HG03025 (cell line): Measurements from ENCODE around the gene P2RY8.
"Not testable (repeated sequence)": the region's sequence is repeated elsewhere in the genome, so short reads cannot be mapped to it uniquely, and the experiment has no call there.

Experiments
- ATAC-seq: cut with Tn5 transposase; IDR thresholded peaks from one replicate; pipeline ENCODE4 v1.9.1; 2021; ENCODE audit warnings: mild to moderate bottlenecking, moderate library complexity; ENCODE audit not compliant: unreplicated experiment, low FRiP score

The P2RY8 gene

GRCh38 chrX:1537031-1537715 lies at the start of gene P2RY8:
Gene P2RY8, minus strand, starts transcription at chrX:1537185. Its CDS starts 70,627 bp downstream, at chrX:1466558.
- peak; percentile 66 for ATAC-seq

DNA sequence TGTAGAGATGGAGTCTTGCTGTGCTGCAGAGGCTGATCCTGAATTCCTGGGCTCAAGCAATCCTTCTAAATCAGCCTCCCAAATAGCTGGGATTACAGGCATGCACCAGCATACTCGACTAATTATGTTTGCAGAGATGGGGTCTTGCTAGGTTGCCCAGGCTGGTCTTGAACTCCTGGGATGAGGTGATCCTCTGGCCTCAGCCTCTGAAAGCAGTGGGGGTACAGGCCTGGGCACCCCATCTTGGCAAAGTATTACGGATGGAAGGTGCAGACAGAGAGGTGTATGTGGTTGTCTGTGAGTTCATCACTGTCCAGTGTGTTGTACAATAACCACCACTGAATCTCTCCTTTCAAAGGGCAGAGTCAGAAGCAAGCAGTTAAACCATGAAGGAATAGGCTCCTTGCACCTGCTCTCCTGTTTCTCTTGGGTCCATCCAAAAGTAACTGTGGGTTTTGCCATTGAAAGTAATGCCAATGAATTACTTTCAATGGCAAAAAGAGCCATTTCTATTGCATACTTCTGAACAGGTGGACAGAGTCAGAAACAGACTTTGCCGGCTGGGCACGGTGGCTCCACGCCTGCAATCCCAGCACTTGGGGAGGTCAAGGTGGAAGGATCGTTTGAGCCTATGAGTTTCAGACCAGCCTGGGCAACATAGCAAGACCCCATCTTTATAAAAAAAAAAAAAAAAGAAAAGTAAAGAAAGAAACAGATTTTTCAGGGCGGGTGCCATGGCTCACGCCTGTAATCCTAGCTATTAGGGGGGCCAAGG lies 47.4 kb upstream of the P2RY8 start:
- no peak for ATAC-seq

DNA sequence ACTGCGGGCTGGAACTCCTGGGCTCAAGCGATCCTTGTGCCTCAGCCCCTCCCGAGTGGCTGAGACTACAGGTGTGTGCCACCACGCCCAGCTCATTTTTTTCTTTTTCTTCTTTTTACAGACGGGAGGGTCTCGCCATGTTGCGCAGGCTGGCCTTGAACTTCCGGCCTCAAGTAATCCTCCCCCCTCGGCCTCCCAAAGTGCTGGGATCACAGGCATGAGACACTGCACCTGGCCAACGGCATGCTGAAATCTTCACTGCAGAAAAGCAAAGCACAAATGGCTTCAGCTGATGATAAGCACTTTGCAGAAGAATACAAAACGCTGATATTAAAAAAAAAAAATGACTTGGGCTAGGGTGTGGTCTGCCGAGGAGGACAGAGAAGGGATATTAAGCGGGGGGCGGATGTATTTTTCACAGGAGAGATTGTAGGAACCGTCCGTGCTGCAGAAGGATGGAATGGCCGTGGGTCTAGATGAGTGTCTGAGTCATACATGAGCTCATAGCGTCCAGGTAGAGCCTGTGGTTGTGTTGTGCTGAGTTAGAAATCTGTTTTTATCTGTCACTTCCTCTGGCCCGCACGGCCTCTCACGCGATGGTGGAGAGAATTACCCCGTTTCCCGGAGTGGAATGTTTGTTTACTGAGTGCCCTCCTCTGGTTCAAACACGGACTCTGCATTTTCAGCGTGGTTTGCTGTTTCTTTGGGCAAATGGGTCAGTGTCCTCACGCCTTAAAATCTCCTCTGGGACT lies 45.9 kb upstream of the P2RY8 start:
- peak; percentile 80 for ATAC-seq

GRCh38 chrX:1581132-1581531 lies 44.1 kb upstream of the P2RY8 start:
- ATAC-seq, result no peak

DNA sequence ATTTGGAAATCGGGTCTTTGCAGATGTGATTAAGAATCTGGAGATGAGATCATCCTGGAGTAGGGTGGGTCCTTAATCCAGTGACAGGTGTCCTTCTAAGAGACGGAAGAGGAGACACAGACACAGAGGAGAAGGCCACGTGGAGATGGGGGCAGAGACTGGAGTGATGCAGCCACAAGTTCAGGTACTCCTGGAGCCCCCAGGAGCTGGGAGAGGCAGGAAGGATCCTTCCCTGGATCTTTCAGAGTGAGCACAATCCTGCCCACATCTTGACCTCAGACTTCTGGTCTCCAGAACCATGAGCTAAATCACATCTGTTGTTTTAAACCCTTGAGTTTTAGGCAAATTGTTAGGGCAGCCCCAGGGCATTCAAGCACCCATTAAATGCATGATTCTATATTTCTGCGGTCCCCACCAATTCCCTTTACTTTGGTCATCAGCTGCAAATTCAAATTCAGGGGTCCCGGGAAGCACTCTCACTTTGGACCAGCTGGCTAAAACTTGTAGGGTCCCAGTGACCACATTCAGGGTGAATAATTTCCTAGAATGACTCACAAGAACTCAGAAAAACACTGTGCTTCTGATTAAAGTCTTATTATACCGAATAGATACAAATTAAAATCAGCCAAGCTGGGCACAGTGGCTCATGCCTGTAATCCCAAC lies 41.7 kb upstream of the P2RY8 start:
- no peak for ATAC-seq

GRCh38 chrX:1577845-1578244 lies 40.9 kb upstream of the P2RY8 start:
- ATAC-seq, result no peak

DNA sequence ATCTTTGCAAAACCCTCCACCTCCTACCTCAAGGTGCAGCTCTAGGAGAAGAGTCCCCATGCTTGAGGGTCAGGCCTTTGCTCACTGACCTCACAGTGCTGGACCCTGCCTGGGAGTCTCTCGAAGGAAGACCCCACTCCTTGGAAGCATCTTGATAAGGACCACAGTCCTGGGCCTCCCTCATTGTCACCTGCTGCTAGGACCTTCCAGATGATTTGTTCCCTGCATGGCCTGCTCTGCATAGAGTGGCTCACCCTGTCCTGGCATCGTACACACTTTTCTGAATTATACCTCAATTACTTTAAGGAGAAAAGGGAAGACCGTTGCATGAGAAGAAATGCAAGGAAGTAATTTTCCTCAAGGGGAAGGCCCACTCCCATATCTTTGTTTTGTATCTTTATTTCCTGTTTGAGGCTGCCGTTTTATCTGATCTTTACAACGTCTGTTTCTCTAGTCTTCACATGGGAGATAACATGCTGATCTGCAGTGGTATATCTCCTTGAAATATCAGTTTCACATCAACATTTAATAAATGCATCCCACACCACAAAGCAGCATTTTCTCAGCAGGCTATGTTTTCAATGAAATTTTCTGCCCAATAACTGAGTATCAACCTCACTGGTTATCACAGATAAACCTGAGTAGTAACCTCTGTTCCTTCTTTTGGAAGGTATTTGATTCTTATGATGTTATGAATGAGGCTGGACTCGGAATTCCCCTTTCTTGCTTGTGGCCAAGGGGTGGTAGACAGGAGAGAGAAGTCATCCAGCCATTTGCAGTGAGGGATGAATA lies 39.4 kb upstream of the P2RY8 start:
- no peak for ATAC-seq

GRCh38 chrX:1574181-1574580 lies 37.2 kb upstream of the P2RY8 start:
- not testable (repeated sequence) for ATAC-seq

DNA sequence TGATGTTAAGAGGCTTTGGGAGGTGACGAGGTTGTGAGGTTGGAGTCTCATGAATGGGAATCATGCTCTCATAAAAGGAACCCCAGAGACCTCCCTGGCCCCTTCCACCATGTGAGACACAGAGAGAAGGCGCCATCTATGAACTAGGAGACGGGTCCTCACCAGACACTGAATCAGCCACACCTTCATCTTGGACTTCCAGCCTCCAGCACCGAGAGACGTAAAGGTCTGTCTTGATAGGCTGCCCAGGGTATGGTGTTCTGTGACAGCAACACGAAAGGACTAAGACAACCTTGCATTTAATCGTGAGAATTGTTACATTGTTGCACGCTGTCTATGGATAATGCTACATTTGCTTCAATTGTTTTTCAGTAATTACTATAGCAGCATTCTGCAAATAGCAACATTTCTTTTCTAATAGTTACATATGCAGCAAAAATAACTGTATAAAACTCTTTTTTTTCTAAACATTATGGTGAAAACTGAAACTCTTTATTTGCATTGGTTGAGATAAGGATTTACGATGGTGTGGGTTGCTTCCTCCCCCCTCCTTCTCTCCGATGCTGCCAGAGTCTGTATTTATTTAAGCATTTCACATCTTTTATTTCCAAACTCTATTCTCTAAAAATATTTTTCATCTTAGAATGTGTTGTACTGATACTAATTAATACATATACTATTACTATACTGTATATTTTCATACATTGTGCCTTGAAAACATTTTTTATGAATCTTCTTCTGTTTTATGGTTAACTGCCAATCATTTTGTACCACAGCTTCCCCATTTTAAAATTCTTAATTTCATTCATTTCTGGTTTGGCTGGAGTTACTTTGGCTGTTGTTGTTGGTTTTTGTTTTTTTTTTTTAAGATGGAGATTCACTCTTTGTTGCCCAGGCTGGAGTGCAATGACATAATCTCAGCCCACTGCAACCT lies 28.0 kb upstream of the P2RY8 start:
- ATAC-seq, result peak; percentile 64

- ATAC-seq, result not testable (repeated sequence)
Observed at GRCh38 chrX:1564077-1564476, 27.1 kb upstream of the P2RY8 start.

DNA sequence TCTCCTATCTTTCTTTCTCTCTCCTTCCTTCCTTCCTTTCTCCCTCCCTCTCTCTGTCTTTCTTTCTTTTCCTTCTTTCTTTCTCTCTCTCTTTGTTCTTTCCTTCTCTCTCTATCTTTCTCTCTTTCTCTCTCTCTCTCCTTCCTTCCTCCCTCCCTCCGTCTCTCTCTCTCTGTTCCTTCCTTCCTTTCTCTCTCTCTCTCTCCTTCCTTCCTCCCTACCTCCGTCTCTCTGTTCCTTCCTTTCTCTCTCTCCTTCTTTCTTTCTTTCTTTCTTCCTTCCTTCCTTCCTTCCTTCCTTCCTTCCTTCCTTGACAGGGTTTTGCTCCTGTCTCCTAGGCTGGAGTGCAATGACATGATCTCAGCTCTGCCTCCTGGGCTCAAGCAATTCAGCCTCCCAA lies 24.2 kb upstream of the P2RY8 start:
- ATAC-seq, result no peak

- no peak for ATAC-seq
Observed at GRCh38 chrX:1558761-1559468, 21.9 kb upstream of the P2RY8 start.

GRCh38 chrX:1557442-1557841 lies 20.5 kb upstream of the P2RY8 start:
- not testable (repeated sequence) for ATAC-seq

DNA sequence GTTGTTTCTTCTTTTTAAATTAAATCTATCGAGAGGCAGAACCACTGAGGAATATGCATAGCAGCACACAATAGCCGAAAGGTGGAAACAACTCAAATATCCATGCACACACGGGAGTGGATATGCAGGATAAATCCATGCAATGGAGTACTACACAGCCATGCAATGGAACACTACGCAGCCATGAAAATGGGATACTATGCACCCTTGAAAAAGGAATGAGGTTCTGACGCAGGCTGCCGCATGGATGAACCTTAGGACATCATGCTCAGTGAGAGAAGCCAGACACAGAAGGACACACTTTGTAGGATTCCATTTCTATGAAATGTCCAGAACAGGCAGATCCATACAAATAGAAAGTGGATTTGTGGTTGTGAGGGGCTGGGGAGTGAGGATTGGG lies 18.4 kb upstream of the P2RY8 start:
- ATAC-seq, result no peak

GRCh38 chrX:1554469-1555210 lies 17.7 kb upstream of the P2RY8 start:
- ATAC-seq, result peak; percentile 49

DNA sequence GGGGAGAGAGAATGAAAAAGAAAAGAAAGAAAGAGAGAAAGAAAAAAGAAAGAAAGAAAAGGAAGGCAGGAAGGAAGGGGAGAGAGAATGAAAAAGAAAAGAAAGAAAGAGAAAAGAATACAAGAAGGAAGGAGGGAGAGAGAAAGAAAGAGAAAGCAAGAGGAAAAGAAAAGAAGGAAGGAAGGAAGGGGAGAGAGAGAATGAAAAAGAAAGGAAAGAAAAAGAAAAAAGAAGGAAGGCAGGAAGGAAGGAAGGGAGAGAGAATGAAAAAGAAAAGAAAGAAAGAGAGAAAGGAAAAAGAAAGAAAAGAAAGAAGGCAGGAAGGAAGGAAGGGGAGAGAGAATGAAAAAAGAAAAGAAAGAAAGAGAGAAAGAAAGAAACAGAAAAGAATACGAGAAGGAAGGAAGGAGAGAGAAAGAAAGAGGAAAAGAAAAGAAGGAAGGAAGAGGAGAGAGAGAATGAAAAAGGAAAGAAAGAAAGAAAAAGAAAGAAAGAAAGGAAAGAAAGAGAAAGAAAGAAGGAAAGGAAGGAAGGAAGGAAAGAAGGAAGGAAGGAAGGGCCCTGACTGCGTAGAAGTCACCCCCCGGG lies 15.1 kb upstream of the P2RY8 start:
- no peak for ATAC-seq

DNA sequence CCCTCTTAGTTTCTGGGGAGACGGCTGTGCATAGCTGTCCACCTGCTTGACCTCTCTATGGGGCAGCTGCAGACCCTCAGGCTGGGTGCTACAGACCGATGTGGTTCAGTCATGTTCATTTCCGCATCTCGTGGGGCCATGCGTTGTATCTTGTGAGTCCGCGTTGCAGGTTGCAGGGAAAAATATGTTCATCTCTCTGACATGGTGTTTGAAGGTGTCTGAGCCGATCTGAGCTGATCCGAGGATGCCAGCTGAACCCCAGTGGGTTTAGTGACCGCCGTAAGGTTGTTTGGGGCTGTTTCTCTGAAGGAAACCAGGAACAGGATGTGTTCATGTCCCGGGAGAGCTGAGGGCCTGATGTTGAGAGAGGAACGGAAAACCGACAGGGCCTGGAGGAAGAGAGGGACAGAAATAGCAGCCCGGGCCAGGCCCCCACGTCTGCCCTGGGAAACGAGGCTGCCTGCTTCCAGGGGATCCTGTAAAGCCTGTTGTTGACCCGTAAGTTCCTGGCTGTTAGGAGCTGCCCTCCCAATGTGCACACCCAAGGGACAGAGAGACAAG lies 9.8 kb upstream of the P2RY8 start:
- no peak for ATAC-seq
